Raji (cell line): ENCODE results near the gene UGT1A10.

Source experiments
- POLR2A ChIP-seq: IDR thresholded peaks from 2 replicates; pipeline ENCODE4 v1.6.1; 2011; ENCODE audit warnings: low read depth, low read length, control low read depth; ENCODE audit not compliant: insufficient read depth

The UGT1A10 gene

DNA sequence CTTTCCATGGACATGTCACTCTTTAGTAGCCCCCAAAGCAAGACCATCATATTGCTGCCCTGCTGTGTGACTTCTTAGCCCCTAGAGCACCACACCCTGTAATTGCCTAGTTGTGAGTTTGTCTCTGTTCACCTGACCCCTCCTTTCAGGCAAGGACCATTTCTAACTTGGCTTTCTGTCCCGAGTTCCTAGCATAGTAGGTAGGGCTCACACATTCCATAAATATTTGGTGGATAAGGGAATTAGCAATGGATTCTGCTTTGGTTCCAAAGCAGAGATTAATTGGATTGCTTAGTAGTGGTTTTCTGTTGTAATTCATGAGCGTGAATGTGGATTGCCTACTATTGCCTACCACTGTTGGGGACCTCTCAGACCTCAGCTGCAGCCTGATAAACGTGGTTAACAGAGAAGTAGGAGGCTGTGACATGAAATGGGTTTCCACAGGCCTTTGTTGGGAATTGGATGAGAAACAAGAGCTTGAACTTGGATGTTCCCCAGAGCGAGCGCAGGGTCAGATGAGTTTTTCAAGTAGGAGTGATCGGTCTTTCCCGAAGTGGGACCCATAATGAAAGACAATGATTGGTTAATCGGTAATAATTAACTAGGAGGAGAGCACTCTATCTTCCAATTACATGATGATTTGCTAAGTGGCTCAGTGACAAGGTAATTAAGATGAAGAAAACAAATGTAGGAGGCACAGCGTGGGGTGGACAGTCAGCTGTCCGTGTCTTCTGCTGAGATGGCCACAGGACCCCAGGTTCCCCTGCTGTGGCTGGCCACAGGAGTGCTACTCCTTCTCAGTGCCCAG lies 110.4 kb downstream of the UGT1A10 start:
- TF ChIP-seq POLR2A: no peak

DNA sequence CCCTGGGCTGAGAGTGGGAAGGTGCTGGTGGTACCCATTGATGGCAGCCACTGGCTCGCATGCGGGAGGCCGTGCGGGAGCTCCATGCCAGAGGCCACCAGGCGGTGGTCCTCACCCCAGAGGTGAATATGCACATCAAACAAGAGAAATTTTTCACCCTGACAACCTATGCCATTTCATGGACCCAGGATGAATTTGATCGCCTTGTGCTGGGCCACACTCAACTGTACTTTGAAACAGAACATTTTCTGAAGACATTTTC lies 111.0 kb downstream of the UGT1A10 start:
- TF ChIP-seq POLR2A: no peak

DNA sequence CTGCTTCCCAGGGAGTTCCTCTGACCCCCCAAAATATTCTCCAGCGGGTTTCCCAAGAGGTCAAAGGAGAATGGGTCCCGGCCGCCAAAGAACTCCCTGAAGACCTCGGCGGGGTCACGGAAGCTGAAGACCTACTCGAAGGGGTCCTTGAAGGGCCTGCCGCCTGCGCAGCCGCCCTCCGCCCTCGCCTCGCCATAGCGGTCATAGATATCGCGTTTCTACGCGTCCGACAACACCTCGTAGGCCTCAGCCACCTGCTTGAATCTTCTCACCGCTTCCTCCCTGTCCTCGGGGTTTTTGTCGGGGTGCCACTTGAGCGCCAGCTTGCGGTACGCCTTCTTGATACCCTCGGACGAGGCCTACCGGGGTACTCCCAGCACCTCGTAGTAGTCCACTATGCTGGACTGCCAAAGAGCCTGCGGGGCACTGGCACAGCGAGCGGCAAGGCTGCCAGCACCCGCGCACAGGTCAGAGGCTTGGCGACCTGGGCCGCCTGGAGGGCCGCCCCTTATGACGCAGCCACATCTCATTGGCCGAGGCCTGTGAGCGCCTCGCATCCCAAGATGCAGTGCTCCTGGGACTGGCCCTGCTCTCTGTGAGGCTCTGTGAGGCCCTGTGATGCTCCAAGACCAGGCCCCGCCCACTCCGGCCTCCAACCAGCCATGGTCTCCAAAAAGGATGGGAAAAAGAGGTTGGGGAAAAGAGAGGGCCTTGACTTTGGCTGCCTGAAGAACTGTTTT lies 118.8 kb downstream of the UGT1A10 start:
- no peak for TF ChIP-seq POLR2A

DNA sequence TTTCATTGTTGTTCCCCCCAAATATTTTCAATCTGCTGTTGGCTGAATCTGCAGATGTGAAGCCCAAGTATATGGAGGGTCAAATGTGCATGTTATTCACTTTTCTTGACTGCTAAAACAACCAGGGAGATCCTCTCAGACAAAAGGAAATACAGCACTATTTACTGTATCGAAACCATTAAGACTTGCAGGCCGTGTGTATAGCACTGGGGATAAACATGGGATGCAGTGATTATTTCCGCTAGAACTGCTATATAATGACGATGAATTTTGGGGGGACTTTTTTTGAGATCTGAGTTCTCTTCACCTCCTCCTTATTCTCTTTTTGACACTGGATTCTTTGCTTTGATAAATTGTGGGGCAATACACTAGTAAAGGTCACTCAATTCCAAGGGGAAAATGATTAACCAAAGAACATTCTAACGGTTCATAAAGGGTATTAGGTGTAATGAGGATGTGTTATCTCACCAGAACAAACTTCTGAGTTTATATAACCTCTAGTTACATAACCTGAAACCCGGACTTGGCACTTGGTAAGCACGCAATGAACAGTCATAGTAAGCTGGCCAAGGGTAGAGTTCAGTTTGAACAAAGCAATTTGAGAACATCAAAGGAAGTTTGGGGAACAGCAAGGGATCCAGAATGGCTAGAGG lies 120.3 kb downstream of the UGT1A10 start:
- TF ChIP-seq POLR2A: no peak

DNA sequence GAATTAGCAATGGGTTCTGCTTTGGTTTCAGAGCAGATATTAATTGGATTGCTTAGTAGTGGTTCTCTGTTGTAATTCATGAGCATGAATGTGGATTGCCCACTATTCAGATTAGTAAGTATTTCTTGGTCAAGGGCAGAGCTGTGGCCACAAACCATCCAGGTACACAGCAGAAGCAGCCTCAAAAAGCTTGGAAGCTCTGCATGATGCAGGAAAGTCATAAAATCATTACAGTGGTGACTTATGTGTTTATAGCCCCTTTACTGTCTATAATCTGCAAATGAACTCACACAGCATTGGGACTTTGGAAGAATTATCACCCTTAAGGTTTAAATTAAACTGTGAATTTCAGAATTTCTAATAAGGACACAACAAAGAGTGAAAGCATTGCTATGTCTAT lies 121.9 kb downstream of the UGT1A10 start:
- TF ChIP-seq POLR2A: no peak

DNA sequence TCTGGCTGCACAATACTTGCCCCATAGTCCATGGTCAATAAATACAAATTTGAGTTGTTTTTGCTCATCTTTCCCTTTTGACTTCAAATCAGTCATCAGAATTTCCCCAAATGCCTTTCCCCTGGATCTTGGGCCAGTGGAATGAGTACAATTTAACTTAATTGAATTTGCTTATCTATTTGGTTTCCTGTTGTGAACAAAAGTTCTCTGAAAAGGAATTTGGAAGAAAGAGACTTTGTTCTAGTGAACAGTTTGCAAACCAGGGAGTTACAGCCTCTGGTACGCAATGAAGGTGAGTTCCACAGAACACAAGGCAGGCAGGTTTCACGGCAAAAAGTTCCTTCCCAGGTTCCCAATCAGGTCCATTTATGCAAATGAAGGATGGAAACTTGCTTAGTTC lies 122.6 kb downstream of the UGT1A10 start:
- TF ChIP-seq POLR2A: no peak

DNA sequence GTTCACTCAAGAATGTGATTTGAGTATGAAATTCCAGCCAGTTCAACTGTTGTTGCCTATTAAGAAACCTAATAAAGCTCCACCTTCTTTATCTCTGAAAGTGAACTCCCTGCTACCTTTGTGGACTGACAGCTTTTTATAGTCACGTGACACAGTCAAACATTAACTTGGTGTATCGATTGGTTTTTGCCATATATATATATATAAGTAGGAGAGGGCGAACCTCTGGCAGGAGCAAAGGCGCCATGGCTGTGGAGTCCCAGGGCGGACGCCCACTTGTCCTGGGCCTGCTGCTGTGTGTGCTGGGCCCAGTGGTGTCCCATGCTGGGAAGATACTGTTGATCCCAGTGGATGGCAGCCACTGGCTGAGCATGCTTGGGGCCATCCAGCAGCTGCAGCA lies 123.8 kb downstream of the UGT1A10 start, which contains the start of gene UGT1A1:
TSS of gene UGT1A1 (plus strand) at position 228 of the 400 bp plus-strand sequence. CDS start at position 246, 18 bp downstream.
- no peak for TF ChIP-seq POLR2A

DNA sequence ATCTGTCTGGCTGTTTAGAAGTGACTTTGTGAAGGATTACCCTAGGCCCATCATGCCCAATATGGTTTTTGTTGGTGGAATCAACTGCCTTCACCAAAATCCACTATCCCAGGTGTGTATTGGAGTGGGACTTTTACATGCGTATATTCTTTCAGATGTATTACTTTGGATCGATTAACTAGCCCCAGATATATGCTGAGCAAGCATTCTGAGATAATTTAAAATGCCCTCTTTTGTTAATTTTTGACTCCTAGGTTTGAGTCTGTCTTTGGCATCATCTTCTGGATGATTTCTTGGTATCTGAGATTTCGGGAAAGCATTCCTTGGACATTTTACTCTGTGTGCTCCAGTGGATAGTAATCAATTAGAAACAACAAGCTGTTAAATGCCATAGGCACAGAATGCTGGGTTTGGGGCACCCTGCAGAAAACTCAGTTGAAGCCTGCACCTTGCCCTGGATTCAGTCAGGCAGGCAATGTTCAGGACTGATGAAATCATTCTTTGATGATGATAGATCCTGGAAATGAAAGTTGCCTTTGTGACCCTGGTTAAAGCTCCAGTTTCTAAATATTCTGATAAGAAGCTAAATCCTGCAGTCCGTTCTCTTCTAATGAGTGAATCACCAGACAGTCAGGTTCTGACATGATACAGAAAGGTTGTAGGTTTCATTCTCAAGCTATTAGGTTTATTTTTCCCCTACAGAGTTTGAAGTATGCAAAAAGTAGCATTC lies 125.0 kb downstream of the UGT1A10 start:
- TF ChIP-seq POLR2A: no peak

DNA sequence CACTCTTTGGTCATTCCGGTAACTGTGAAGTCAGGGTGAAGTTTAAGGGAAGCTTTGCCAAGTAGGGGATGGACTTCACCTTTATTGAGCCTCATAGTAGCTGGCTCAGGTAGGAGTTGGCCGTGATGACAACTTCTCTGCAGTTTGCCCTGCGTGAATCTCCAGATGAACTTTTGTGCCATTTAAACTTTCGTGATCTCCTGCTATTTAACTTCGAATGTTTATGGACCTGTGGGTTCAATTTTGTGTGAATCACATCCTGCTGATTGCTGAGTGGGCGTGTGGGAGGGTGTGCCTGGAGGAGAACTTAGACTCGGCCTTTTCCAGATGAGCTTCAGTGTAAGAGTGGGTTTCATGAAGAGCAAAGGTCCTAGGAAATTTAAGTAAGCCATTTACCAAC lies 128.0 kb downstream of the UGT1A10 start:
- no peak for TF ChIP-seq POLR2A

DNA sequence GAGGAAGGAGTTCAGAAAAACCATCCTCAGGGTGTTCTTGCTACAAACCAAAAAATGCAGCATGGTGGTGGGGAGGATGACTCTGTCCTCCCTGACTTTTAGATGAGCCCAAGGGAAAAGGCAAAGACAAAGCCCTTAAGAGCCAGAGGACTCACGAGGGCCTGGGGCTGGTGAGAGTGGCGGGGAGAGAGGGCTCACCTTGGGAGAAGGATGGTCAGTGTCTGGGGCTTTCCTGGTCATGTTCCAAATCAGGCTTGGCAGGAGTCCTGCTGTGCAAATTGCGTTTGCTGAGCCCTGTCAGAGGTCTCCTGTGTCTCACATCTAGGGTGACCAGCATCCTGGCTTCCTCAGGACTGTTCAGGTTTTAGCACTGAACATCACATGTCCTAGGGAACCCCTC lies 128.5 kb downstream of the UGT1A10 start:
- no peak for TF ChIP-seq POLR2A

DNA sequence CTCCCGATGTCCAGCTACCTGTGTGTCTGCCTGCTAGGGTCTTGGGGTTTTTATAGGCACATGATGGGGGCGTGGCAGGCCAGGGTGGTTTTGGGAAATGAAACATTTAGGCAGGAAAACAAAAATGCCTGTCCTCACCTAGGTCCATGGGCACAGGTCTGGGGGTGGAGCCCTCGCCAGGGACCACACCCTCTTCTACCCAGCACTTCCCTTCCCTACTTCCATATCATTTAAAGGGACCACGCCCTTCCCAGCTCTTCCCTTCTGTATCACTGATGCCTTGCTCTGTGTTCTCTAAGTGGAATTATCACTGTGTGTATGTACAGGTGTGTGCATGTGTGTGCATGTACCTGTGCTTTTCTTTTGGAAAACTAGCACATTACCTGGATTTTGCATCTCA lies 130.2 kb downstream of the UGT1A10 start:
- TF ChIP-seq POLR2A: no peak

DNA sequence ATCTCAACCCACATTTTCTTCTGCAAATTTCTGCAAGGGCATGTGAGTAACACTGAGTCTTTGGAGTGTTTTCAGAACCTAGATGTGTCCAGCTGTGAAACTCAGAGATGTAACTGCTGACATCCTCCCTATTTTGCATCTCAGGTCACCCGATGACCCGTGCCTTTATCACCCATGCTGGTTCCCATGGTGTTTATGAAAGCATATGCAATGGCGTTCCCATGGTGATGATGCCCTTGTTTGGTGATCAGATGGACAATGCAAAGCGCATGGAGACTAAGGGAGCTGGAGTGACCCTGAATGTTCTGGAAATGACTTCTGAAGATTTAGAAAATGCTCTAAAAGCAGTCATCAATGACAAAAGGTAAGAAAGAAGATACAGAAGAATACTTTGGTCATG lies 131.8 kb downstream of the UGT1A10 start:
- TF ChIP-seq POLR2A: no peak

DNA sequence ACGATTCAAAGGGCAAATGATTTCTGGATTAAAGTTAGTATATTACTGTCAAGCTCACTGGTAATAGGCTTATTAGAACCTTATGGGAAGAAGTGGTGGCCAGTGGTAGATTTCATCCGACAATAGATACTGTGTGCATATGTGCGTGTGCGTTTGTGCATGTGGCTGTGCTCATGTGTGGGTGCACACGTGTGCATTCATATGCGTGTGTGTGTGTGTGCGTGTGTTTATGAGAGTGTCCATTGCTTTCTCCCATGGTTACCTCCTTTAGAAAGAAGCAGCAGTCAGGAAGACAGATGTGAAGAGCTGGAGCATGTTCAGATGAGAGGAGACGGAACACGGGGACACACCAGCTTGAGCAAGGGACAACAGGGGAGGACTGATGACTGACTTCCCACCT lies 133.0 kb downstream of the UGT1A10 start:
- no peak for TF ChIP-seq POLR2A

DNA sequence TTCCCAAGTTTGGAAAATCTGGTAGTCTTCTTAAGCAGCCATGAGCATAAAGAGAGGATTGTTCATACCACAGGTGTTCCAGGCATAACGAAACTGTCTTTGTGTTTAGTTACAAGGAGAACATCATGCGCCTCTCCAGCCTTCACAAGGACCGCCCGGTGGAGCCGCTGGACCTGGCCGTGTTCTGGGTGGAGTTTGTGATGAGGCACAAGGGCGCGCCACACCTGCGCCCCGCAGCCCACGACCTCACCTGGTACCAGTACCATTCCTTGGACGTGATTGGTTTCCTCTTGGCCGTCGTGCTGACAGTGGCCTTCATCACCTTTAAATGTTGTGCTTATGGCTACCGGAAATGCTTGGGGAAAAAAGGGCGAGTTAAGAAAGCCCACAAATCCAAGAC lies 135.9 kb downstream of the UGT1A10 start:
- TF ChIP-seq POLR2A: no peak

DNA sequence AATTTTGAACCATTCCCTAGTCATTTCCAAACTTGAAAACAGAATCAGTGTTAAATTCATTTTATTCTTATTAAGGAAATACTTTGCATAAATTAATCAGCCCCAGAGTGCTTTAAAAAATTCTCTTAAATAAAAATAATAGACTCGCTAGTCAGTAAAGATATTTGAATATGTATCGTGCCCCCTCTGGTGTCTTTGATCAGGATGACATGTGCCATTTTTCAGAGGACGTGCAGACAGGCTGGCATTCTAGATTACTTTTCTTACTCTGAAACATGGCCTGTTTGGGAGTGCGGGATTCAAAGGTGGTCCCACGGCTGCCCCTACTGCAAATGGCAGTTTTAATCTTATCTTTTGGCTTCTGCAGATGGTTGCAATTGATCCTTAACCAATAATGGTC lies 136.3 kb downstream of the UGT1A10 start:
- no peak for TF ChIP-seq POLR2A
